ENCODE results near the gene NOTCH3. TPM values are rescaled to one million over a fixed set of nuclear protein-coding genes. Genes with fewer than 3 reads are reported as not detected.

Gene NOTCH3
- total RNA-seq, 1 experiment from 2014 or later, result 60.6 TPM

DNA sequence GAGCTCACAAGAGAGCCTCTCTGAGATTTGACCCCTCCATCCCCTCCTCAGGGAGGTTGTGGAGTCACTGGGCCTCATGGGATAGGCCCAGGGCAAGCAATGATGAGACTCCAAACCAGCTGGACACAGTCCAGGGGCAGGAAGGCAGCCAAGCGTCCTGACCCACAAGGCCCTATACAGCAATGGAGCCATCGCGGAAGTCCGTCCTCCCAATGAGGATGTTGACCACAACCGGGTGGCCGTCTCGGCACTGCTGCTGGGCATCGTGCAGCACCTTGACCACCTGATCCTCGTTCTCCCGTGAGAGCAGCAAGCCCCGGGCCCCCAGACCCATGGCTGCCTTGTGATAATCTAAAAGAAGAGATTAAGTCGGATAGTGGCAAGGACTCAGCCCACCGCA lies 85.7 kb downstream of the NOTCH3 start:
- Mint-ChIP-seq H3K27ac (ENCODE audit: unreplicated experiment) (no peak overlapping the region), H3K9me3 (ENCODE audit: unreplicated experiment) (no peaks in the 10 kb centered on the region), H3K27me3 (ENCODE audit: insufficient read depth, unreplicated experiment) (no peaks in the 10 kb centered on the region), H3K36me3 (ENCODE audit: insufficient read depth, unreplicated experiment) (peaks cover 60% of the 10 kb centered on the region), H3K4me1 (ENCODE audit: low read depth, unreplicated experiment) (no peaks in the 10 kb centered on the region), H3K4me3 (ENCODE audit: unreplicated experiment) (no peak overlapping the region)
- intact Hi-C loops (cut with micrococcal nuclease; ENCODE audit: unreplicated experiment), result no loop called here
- ChIA-PET POLR2A (no interaction called here), CTCF (no interaction called here)
- H3K9me3 ChIP-seq, result no peaks in the 10 kb centered on the region
- H3K4me1 ChIP-seq, result 0 out of 2 replicates have a peak, but pooled peaks cover 3% of the 10 kb centered on the region
- TF ChIP-seq, protein P1, sequence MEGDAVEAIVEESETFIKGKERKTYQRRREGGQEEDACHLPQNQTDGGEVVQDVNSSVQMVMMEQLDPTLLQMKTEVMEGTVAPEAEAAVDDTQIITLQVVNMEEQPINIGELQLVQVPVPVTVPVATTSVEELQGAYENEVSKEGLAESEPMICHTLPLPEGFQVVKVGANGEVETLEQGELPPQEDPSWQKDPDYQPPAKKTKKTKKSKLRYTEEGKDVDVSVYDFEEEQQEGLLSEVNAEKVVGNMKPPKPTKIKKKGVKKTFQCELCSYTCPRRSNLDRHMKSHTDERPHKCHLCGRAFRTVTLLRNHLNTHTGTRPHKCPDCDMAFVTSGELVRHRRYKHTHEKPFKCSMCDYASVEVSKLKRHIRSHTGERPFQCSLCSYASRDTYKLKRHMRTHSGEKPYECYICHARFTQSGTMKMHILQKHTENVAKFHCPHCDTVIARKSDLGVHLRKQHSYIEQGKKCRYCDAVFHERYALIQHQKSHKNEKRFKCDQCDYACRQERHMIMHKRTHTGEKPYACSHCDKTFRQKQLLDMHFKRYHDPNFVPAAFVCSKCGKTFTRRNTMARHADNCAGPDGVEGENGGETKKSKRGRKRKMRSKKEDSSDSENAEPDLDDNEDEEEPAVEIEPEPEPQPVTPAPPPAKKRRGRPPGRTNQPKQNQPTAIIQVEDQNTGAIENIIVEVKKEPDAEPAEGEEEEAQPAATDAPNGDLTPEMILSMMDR (IDR thresholded peaks at IDR 0.05; ENCODE audit: insufficient read depth in 1 of 2, low read depth in 1 of 2, low read length in 1 of 2, severe bottlenecking in 1 of 2, unreplicated experiment in 1 of 2), result no peak
- DNase-seq, result no peak
- no peaks in the 10 kb centered on the region for H3K27me3 ChIP-seq (replicated peaks; ENCODE audit: control insufficient read depth, insufficient read depth, low read length)
- H3K36me3 ChIP-seq (ENCODE audit: control insufficient read depth, insufficient read depth, low read length), result peaks cover 3% of the 10 kb centered on the region
- H3K4me3 ChIP-seq (ENCODE audit: low read depth, low read length), result no peak overlapping the region
- BruUV-seq (replicated peaks), result TSS peak; percentile 26

DNA sequence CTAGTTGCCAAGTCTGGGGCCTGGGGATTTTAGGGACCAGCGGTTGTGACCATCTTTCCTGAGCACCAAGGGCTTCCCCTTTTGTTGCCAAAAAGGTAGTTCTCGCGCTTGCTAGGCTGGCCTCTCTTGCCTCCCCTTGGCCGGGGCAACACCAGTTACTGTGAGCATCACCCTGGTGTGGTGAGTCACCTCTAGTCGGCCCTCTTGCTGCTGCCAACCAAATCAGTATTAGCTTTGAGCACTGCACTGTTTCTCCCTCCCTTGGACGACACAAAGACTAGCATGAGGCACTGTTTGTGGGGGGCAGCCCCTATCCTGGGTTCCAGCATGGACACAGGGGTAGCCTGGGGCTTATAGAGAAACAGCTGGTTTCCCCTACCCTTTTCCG lies 86.6 kb downstream of the NOTCH3 start:
- TF ChIP-seq, protein P1 (IDR thresholded peaks at IDR 0.05; ENCODE audit: insufficient read depth in 1 of 2, low read depth in 1 of 2, low read length in 1 of 2, severe bottlenecking in 1 of 2, unreplicated experiment in 1 of 2), result no peak
- Histone ChIP-seq H3K36me3 (ENCODE audit: control insufficient read depth, insufficient read depth, low read length) (peaks cover 3% of the 10 kb centered on the region), H3K27me3 (replicated peaks; ENCODE audit: control insufficient read depth, insufficient read depth, low read length) (no peaks in the 10 kb centered on the region), H3K4me1 (0 out of 2 replicates have a peak, but pooled peaks cover 3% of the 10 kb centered on the region), H3K9me3 (no peaks in the 10 kb centered on the region), H3K4me3 (ENCODE audit: low read depth, low read length) (no peak overlapping the region)
- H3K27me3 Mint-ChIP-seq (ENCODE audit: insufficient read depth, unreplicated experiment), result no peaks in the 10 kb centered on the region
- H3K27ac Mint-ChIP-seq (ENCODE audit: unreplicated experiment), result no peak overlapping the region
- H3K4me3 Mint-ChIP-seq (ENCODE audit: unreplicated experiment), result no peak overlapping the region
- no TSS peak for BruUV-seq (replicated peaks)
- CTCF ChIA-PET, result interaction anchor here (1.6 kb wide), 1 partner anchor 13 kb away, joined by 3 read pairs; no protein-coding TSS in a partner anchor
- no peaks in the 10 kb centered on the region for H3K9me3 Mint-ChIP-seq (ENCODE audit: unreplicated experiment)
- H3K36me3 Mint-ChIP-seq (ENCODE audit: insufficient read depth, unreplicated experiment), result peaks cover 54% of the 10 kb centered on the region
- intact Hi-C loops (cut with micrococcal nuclease; ENCODE audit: unreplicated experiment), result no loop called here
- POLR2A ChIA-PET, result no interaction called here
- no peak for DNase-seq
- H3K4me1 Mint-ChIP-seq (ENCODE audit: low read depth, unreplicated experiment), result no peaks in the 10 kb centered on the region

DNA sequence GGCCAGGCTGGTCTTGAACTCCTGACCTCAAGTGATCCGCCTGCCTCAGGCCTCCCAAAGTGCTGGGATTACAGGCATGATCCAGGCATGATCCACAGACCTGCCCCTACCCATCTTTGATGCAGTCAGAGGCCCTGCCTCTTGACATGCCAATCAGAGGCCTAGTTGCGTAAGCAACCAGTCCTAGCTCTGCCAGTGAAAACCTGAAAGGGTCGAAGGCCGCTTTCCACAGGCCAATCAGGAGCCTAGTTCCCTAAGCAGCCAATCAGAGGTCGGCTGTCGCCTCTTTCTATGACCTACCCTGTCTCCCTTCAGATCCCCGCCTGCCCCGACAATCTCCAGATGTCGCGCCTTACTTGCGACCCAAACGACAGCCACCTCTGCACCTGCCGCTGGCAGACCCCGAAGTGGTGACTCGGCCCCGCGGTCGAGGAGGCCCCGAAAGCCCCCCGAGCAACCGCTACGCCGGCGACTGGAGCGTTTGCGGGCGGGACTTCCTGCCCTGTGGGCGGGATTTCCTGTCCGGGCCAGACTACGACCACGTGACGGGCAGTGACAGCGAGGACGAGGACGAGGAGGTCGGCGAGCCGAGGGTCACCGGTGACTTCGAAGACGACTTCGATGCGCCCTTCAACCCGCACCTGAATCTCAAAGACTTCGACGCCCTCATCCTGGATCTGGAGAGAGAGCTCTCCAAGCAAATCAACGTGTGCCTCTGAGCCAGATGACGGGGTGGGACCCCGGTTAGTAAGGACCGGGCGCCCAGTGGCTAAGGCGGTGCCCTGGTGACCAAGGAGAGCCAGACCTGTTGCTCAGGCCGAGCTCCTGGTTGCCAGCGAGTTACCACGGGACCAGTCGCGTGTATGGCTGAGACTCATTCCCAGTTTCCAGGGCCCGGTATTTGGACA lies 87.3 kb downstream of the NOTCH3 start:
- peaks cover under 1% of the 10 kb centered on the region for H3K4me1 Mint-ChIP-seq (ENCODE audit: low read depth, unreplicated experiment)
- no peaks in the 10 kb centered on the region for H3K9me3 Mint-ChIP-seq (ENCODE audit: unreplicated experiment)
- H3K9me3 ChIP-seq, result no peaks in the 10 kb centered on the region
- intact Hi-C loops (cut with micrococcal nuclease; ENCODE audit: unreplicated experiment), result no loop called here
- TF ChIP-seq, protein P1 (IDR thresholded peaks at IDR 0.05; ENCODE audit: insufficient read depth in 1 of 2, low read depth in 1 of 2, low read length in 1 of 2, severe bottlenecking in 1 of 2, unreplicated experiment in 1 of 2), result no peak
- H3K27ac Mint-ChIP-seq (ENCODE audit: unreplicated experiment), result no peak overlapping the region
- ChIA-PET POLR2A (no interaction called here), CTCF (interaction anchor here (1.6 kb wide), 1 partner anchor 12 kb away, joined by 3 read pairs; no protein-coding TSS in a partner anchor)
- no peak for DNase-seq
- H3K4me3 ChIP-seq (ENCODE audit: low read depth, low read length), result no peak overlapping the region
- no peaks in the 10 kb centered on the region for H3K27me3 Mint-ChIP-seq (ENCODE audit: insufficient read depth, unreplicated experiment)
- peaks cover 50% of the 10 kb centered on the region for H3K36me3 Mint-ChIP-seq (ENCODE audit: insufficient read depth, unreplicated experiment)
- no peaks in the 10 kb centered on the region; the same call in none of the 2 replicates for H3K36me3 ChIP-seq (ENCODE audit: control insufficient read depth, insufficient read depth, low read length)
- H3K27me3 ChIP-seq (replicated peaks; ENCODE audit: control insufficient read depth, insufficient read depth, low read length), result no peaks in the 10 kb centered on the region
- H3K4me3 Mint-ChIP-seq (ENCODE audit: unreplicated experiment), result no peak overlapping the region
- H3K4me1 ChIP-seq, result 0 out of 2 replicates have a peak, but pooled peaks cover 3% of the 10 kb centered on the region
- BruUV-seq (replicated peaks), result no TSS peak
